Liver (tissue), 9 donors: ENCODE data around the gene HMGN4. TPM values are rescaled to one million over a fixed set of nuclear protein-coding genes. Genes with fewer than 3 reads are reported as not detected.

Source experiments
- DNase-seq: peaks from one replicate; pipeline ENCODE4 v3.0.0-alpha.2; 2017; ENCODE audit warnings: low spot score
- H3K27ac ChIP-seq, 2 donors: one replicate each; pipeline ENCODE4 v1.7.0; 2013; ENCODE audit warnings: inconsistent platforms in 2 of 2, low read length in 2 of 2, control low read depth in 1 of 2, low read depth in 1 of 2, mild to moderate bottlenecking in 1 of 2
- H3K27me3 ChIP-seq, 4 donors: one replicate each; pipeline versions ENCODE4 v1.6.1 to v1.7.0; 2013; ENCODE audit warnings: low read length in 3 of 4, inconsistent platforms in 1 of 4, mild to moderate bottlenecking in 1 of 4, moderate library complexity in 1 of 4; ENCODE audit not compliant: control insufficient read depth in 4 of 4, insufficient read depth in 4 of 4
- H3K36me3 ChIP-seq, 4 donors: one replicate each; pipeline versions ENCODE4 v1.6.1 to v1.7.0; 2013; ENCODE audit warnings: low read length in 3 of 4, mild to moderate bottlenecking in 3 of 4, low read depth in 1 of 4, moderate library complexity in 1 of 4; ENCODE audit not compliant: control insufficient read depth in 4 of 4, insufficient read depth in 3 of 4
- H3K4me1 ChIP-seq, 4 donors: one replicate each; pipeline versions ENCODE4 v1.6.1 to v1.7.0; 2013; ENCODE audit warnings: low read length in 3 of 4, mild to moderate bottlenecking in 3 of 4, moderate library complexity in 1 of 4; ENCODE audit not compliant: control insufficient read depth in 4 of 4, insufficient read depth in 4 of 4
- H3K4me3 ChIP-seq, 3 donors: one replicate each; pipeline versions ENCODE4 v1.6.1 to v1.7.0; 2013; ENCODE audit warnings: low read length in 3 of 3, control low read depth in 1 of 3, low read depth in 1 of 3, mild to moderate bottlenecking in 1 of 3
- H3K9ac ChIP-seq, 2 donors: one replicate each; pipeline ENCODE4 v1.7.0; 2013; ENCODE audit warnings: low read length in 2 of 2, mild to moderate bottlenecking in 2 of 2, moderate library complexity in 2 of 2, control low read depth in 1 of 2, low read depth in 1 of 2
- H3K9me3 ChIP-seq, 4 donors: one replicate each; pipeline versions ENCODE4 v1.6.1 to v1.7.0; 2013; ENCODE audit warnings: low read length in 3 of 4; ENCODE audit not compliant: control insufficient read depth in 4 of 4
- CTCF ChIP-seq: fragments of 150-350 bp; IDR thresholded peaks from 2 replicates; pipeline ENCODE4 v1.5.1; 2017; ENCODE audit warnings: improper control_type of control experiment, low read depth, low read length; ENCODE audit not compliant: missing input control
- EGR1 ChIP-seq, 2 donors: IDR thresholded peaks; 2 replicates each; pipeline ENCODE4 v1.6.1; 2016 to 2018; ENCODE audit warnings: antibody characterized with exemption in 2 of 2, low read depth in 2 of 2
- FOXA1 ChIP-seq: IDR thresholded peaks from 2 replicates; pipeline ENCODE4 v1.6.1; 2016; ENCODE audit warnings: antibody characterized with exemption
- FOXA2 ChIP-seq: IDR thresholded peaks from 2 replicates; pipeline ENCODE4 v1.6.1; 2016; ENCODE audit warnings: antibody characterized with exemption
- HNF4A ChIP-seq, 2 donors: conservative IDR thresholded peaks; 2 replicates each; pipeline ENCODE4 v1.6.1; 2016; ENCODE audit warnings: antibody characterized with exemption in 2 of 2, mild to moderate bottlenecking in 2 of 2
- JUND ChIP-seq, 2 donors: IDR thresholded peaks; 2 replicates each; pipeline ENCODE4 v1.6.1; 2016; ENCODE audit warnings: antibody characterized with exemption in 2 of 2
- MAX ChIP-seq: IDR thresholded peaks from 2 replicates; pipeline ENCODE4 v1.6.1; 2016; ENCODE audit warnings: antibody characterized with exemption
- NR2F2 ChIP-seq: IDR thresholded peaks from 2 replicates; pipeline ENCODE4 v1.6.1; 2016; ENCODE audit warnings: antibody characterized with exemption
- REST ChIP-seq: IDR thresholded peaks from 2 replicates; pipeline ENCODE4 v1.6.1; 2016; ENCODE audit warnings: antibody characterized with exemption, mild to moderate bottlenecking
- RXRA ChIP-seq, 2 donors: IDR thresholded peaks; 2 replicates each; pipeline ENCODE4 v1.6.1; 2017 to 2018; ENCODE audit warnings: antibody characterized with exemption in 2 of 2, mild to moderate bottlenecking in 1 of 2
- SP1 ChIP-seq: IDR thresholded peaks from 2 replicates; pipeline ENCODE4 v1.6.1; 2018; ENCODE audit warnings: antibody characterized with exemption, mild to moderate bottlenecking
- TAF1 ChIP-seq: conservative IDR thresholded peaks from 2 replicates; pipeline ENCODE4 v1.6.1; 2016; ENCODE audit warnings: antibody characterized with exemption, mild to moderate bottlenecking
- YY1 ChIP-seq: IDR thresholded peaks from 2 replicates; pipeline ENCODE4 v1.6.1; 2016; ENCODE audit warnings: antibody characterized with exemption, mild to moderate bottlenecking
- WGBS: extraction: QIAGEN DNeasy Blood & Tissue Kit; methylation state at CpG from one replicate; pipeline ENCODE4 v1.1.7; 2013; 5-methylcytosine and 5-hydroxymethylcytosine counted together
- polyA plus RNA-seq, 2 donors: library from polyadenylated mRNA; stranded (reverse) in 1 of 2; unstranded in 1 of 2; fragments of 200-250 nt in 1 of 2; fragments of >200 nt in 1 of 2; fragmentation: Nextera tagmentation in 1 of 2; extraction: Ambion mirVana in 1 of 2; gene quantifications; one replicate each; pipeline versions ENCODE4 v1.2.1 to v1.2.3, GENCODE V29; 2013 to 2015
- total RNA-seq, 2 donors: library from RNA; depleted of rRNA; stranded (reverse); fragments of >200 nt; gene quantifications; one replicate each; pipeline ENCODE4 v1.2.3, GENCODE V29; 2014
- TF ChIP-seq, protein P1 (sequence below): IDR thresholded peaks from 2 replicates; pipeline ENCODE4 v1.6.1; 2016; ENCODE audit warnings: antibody characterized with exemption
- donor health status: healthy.
- donor health status: healthy.
- donor health status: healthy.
- donor health status: healthy.
- donor health status: healthy.

The HMGN4 gene
- total and polyA plus RNA-seq, 4 donors = 8.2 to 13.3 (median 10.1) TPM

- 70% methylated on average over 4 of the region's 4 CpGs for WGBS
- H3K4me3 ChIP-seq = no peak overlapping the region
- peaks cover 0 to 7% (median 1%) of the 10 kb centered on the region in 4 donors for H3K27me3 ChIP-seq
- H3K27ac ChIP-seq = no peak overlapping the region
- DNase-seq = no peak
- H3K9me3 ChIP-seq = no peaks in the 10 kb centered on the region
- no peaks in the 10 kb centered on the region for H3K36me3 ChIP-seq
- H3K4me1 ChIP-seq = peaks cover 0 to 7% (median 6%) of the 10 kb centered on the region in 4 donors
- no peak for TF ChIP-seq REST
- no peak for TF ChIP-seq SP1
- TF ChIP-seq FOXA2 = no peak
- TF ChIP-seq HNF4A (conservative IDR thresholded peaks at IDR 0.05) = no peak
- TF ChIP-seq NR2F2 = no peak
- TF ChIP-seq TAF1 = no peak
- no peak for TF ChIP-seq EGR1 (IDR thresholded peaks at IDR 0.05; ENCODE audit: low read depth in 2 of 2)
- TF ChIP-seq MAX = no peak
- no peak overlapping the region for H3K9ac ChIP-seq
These were observed 40.6 kb upstream of the HMGN4 start for GRCh38 chr6:26497610-26498009.

DNA sequence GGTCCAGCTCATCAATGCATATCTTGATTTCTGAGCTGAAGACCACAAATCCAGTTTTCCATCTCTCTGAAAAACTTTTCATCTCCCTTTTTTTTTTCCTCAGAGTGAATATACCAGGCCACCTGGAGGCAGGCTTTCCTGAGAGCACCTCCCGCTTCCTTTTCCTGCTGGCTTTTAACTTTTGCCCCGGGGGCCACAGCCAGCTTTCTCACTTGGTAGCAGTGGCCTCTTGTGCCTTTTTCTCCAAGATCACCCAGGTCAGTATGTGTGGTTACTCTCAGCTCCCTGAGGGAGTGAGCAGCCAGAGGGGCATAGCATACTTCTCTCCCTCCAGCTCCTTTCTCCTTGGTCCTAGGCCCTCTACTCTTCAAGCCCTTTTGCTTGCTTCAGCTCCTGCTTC lies 38.1 kb upstream of the HMGN4 start, which contains the start of gene BTN1A1:
BTN1A1 (plus strand) TSS at position 202 of the 400 bp plus-strand sequence. CDS start 984 bp downstream, outside the sequence.
- no peak within 1 kb of the TSS for H3K9ac ChIP-seq
- H3K36me3 ChIP-seq = no peaks in the 10 kb centered on the region
- peaks cover 0 to 7% (median 6%) of the 10 kb centered on the region in 4 donors for H3K4me1 ChIP-seq
- H3K27ac ChIP-seq = no peak within 1 kb of the TSS
- 62% methylated on average over 2 of the region's 2 CpGs for WGBS
- DNase-seq = no peak
- H3K4me3 ChIP-seq = no peak within 1 kb of the TSS
- H3K27me3 ChIP-seq = peaks cover 0 to 10% (median 4%) of the 10 kb centered on the region in 4 donors
- no peaks in the 10 kb centered on the region for H3K9me3 ChIP-seq
- no peak for TF ChIP-seq FOXA1
- no peak for TF ChIP-seq JUND (IDR thresholded peaks at IDR 0.05)
- TF ChIP-seq CTCF = no peak
- TF ChIP-seq, protein P1, sequence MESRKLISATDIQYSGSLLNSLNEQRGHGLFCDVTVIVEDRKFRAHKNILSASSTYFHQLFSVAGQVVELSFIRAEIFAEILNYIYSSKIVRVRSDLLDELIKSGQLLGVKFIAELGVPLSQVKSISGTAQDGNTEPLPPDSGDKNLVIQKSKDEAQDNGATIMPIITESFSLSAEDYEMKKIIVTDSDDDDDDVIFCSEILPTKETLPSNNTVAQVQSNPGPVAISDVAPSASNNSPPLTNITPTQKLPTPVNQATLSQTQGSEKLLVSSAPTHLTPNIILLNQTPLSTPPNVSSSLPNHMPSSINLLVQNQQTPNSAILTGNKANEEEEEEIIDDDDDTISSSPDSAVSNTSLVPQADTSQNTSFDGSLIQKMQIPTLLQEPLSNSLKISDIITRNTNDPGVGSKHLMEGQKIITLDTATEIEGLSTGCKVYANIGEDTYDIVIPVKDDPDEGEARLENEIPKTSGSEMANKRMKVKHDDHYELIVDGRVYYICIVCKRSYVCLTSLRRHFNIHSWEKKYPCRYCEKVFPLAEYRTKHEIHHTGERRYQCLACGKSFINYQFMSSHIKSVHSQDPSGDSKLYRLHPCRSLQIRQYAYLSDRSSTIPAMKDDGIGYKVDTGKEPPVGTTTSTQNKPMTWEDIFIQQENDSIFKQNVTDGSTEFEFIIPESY = no peak
- TF ChIP-seq EGR1 (IDR thresholded peaks at IDR 0.05; ENCODE audit: low read depth in 2 of 2) = no peak
- no peak for TF ChIP-seq MAX
- no peak for TF ChIP-seq YY1
- TF ChIP-seq RXRA (IDR thresholded peaks at IDR 0.05) = no peak
